Kidney epithelial cell (primary cell): Measurements from ENCODE around the gene HRCT1. TPM values are rescaled to one million over a fixed set of nuclear protein-coding genes. Genes with fewer than 3 reads are reported as not detected.

Experiments
- DNase-seq: peaks from one replicate; pipeline ENCODE4 v3.0.0-alpha.2; 2010; ENCODE audit warnings: low read depth
- H3K27me3 ChIP-seq: 2 replicates; pipeline ENCODE4 v1.6.0; 2011; ENCODE audit warnings: low read length; ENCODE audit not compliant: control insufficient read depth, insufficient read depth
- H3K36me3 ChIP-seq: 2 replicates; pipeline ENCODE4 v1.5.1; 2011; ENCODE audit warnings: low read length; ENCODE audit not compliant: control insufficient read depth, insufficient read depth
- H3K4me3 ChIP-seq: 2 replicates; pipeline ENCODE4 v1.5.1; 2011; ENCODE audit warnings: low read depth, mild to moderate bottlenecking, control low read depth, low read length
- total RNA-seq: library from RNA; depleted of rRNA; stranded (reverse); fragments of >200 nt; gene quantifications from 2 replicates; pipeline ENCODE4 v1.2.3, GENCODE V29; 2015
- TF ChIP-seq, protein P1 (sequence below): IDR thresholded peaks from 2 replicates; pipeline ENCODE4 v1.5.1; 2011; ENCODE audit warnings: mild to moderate bottlenecking, moderate library complexity, low read length, control low read depth, inconsistent platforms; ENCODE audit not compliant: insufficient read depth, poor library complexity, severe bottlenecking

The HRCT1 gene
- total RNA-seq, 1 donor from 2014 or later, result 0.58 TPM

DNA sequence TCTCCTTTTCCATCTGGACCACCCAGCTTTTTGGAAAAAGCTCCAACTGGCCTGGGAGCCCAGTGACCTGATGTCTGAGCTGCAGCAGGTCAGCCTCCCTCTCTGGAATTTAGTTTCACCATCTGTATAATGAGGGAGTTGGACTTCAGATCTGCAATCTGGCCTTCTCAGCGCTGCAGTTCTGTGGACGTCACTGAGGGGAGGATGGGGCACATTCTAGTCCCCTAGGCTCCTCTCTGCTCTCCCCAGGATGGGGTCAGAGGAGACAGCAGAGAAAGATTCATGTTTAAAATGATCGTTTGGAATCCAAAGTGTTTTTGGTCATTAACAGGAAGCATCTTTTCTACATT is 46.0 kb upstream of the HRCT1 start:
- Histone ChIP-seq H3K36me3 (no peaks in the 10 kb centered on the region), H3K4me3 (no peak overlapping the region), H3K27me3 (peaks cover 31% of the 10 kb centered on the region)
- TF ChIP-seq, protein P1, sequence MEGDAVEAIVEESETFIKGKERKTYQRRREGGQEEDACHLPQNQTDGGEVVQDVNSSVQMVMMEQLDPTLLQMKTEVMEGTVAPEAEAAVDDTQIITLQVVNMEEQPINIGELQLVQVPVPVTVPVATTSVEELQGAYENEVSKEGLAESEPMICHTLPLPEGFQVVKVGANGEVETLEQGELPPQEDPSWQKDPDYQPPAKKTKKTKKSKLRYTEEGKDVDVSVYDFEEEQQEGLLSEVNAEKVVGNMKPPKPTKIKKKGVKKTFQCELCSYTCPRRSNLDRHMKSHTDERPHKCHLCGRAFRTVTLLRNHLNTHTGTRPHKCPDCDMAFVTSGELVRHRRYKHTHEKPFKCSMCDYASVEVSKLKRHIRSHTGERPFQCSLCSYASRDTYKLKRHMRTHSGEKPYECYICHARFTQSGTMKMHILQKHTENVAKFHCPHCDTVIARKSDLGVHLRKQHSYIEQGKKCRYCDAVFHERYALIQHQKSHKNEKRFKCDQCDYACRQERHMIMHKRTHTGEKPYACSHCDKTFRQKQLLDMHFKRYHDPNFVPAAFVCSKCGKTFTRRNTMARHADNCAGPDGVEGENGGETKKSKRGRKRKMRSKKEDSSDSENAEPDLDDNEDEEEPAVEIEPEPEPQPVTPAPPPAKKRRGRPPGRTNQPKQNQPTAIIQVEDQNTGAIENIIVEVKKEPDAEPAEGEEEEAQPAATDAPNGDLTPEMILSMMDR, result no peak
- no peak for DNase-seq

DNA sequence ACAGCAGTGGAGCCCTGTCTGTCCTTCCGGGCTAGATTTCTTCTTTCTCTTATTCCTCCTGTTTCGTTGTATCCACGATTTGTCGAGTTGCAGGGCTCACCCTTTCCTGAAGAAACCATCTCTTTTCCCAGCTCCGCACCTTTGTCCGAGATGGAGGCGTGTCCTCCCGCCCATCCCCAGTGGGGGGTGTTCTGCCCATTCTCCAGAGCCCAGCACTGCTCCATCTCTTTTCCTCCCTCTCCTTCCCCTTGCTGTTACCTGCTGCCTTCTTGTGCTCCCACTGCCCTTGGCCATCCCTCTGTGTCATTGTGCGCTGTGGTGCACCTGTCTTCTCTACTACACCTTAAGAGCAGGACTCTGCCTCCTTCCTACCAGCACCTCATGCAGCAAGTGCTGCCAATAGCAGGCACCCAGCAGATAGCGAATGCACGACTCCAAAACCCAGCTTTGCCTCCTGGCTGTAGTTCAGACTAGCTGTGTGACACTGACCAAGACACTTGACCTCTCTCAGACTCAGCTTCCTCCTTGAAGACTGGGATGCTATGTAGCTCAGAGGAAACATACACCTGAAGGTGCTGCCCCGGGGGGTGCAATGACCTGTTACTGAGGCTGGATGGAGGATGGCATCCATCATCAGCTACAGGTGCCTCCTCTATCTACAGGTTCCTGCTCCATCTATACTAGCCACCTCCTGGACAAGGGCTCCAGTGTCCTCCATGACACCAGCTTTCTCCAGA is 44.7 kb upstream of the HRCT1 start:
- Histone ChIP-seq H3K27me3 (peaks cover 27% of the 10 kb centered on the region), H3K4me3 (no peak overlapping the region), H3K36me3 (no peaks in the 10 kb centered on the region)
- TF ChIP-seq, protein P1, result no peak
- no peak for DNase-seq

DNA sequence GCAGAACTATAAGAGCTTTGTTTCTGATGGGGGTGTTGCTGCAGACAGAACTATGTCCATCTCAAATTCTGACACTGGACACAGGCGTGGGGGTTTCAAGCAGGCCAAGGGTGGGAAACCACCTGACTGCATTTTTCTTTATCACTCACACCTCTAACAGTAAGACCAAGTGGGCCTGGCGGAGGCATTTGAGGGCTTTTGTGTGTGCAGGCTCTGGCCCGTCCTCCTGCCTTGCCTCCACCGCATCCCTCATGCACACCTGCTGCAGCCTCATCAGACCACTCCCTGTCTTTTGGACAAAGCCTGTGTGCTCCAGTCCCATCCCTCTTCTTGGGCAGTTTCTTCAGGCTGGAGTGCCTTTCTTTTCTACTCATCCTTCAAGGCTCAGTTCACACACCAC is 43.7 kb upstream of the HRCT1 start:
- H3K27me3 ChIP-seq, result peaks cover 27% of the 10 kb centered on the region
- no peak overlapping the region for H3K4me3 ChIP-seq
- TF ChIP-seq, protein P1, result no peak
- no peaks in the 10 kb centered on the region for H3K36me3 ChIP-seq
- DNase-seq, result no peak

DNA sequence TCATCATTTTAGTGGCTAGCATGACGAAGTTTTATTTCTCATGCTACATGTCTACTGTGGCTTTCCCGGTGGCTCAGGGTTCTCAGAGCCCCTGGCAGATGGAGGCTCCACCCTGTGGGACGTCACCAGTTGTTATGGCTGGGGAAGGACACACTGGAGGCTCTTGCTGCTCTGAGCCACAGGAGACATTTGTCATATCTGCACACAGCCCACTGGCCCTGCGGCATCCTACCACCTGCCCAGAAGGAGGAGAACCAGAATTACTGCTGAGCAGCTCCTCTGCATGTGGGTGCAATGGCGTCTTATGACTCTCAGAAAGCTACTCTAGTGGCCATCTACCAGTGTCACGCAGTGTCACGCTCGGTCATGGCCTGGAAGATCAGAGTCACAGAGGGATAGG is 42.4 kb upstream of the HRCT1 start:
- Histone ChIP-seq H3K36me3 (no peaks in the 10 kb centered on the region), H3K27me3 (peaks cover 27% of the 10 kb centered on the region), H3K4me3 (no peak overlapping the region)
- TF ChIP-seq, protein P1, result no peak
- no peak for DNase-seq

DNA sequence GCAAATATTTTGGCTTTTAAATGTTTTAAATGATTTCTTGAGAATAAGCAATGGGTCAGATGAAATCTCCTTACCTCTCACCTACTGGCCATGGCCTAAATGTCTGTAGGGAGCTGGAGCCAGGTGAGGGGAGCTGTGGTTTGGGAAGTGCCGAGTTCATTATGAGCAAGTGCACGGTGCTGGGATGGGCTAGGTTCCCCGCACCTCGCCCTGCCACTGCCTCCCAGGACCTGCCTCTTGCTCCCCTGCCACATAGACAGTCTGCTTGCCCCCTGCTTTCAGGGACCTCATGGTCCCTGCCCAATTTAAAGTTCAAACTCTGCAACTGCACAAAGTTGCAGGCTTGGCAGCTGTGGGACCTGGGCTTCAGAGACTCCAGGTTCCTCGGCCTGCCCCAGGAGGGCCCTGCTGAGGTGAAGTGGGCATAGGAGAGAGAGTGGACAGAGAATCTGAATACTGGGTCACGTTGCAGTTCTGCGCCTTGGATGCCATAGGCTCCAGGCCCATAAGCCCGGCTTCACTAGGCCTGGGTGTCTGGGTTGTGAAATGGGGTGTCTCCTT is 41.2 kb upstream of the HRCT1 start:
- Histone ChIP-seq H3K36me3 (no peaks in the 10 kb centered on the region), H3K4me3 (no peak overlapping the region), H3K27me3 (peaks cover 20% of the 10 kb centered on the region)
- TF ChIP-seq, protein P1, result no peak
- no peak for DNase-seq

DNA sequence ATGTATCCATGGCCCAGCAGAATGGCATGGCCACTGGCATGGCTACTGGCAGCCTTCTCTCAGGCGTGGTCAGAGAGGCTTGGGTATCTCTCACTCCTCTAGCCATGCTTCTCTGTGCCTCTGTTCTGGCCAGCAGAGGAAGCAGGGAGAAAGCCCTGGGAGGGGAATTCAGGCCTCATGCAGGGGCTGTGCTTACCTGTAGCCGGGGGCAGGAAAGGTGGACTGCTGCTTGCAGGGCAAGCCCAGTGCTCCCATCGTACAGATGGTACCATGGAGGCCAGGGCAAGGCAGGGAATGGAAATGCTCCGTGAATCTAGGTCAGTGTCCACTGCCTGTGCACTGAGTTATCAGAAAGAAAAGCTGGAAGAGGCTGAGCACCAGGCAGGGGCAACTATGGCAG is 38.5 kb upstream of the HRCT1 start:
- no peak for DNase-seq

More for the DNA sequence above, 38.5 kb upstream of the HRCT1 start:
- TF ChIP-seq, protein P1, result no peak
- H3K27me3 ChIP-seq, result peaks cover 5% of the 10 kb centered on the region
- H3K36me3 ChIP-seq, result no peaks in the 10 kb centered on the region
- no peak overlapping the region for H3K4me3 ChIP-seq
